BE2C (cell line): ENCODE results near the gene PEPD.

ENCODE experiments used
- DNase-seq: peaks from one replicate; pipeline ENCODE4 v3.0.0-alpha.2; 2020
- H3K27me3 ChIP-seq: fragments of 250-450 bp; sonication (Bioruptor Pico); 2 replicates; pipeline ENCODE4 v1.5.1; 2020; ENCODE audit warnings: mild to moderate bottlenecking
- H3K36me3 ChIP-seq: fragments of 250-450 bp; sonication (Bioruptor Pico); 2 replicates; pipeline ENCODE4 v1.5.1; 2020; ENCODE audit warnings: mild to moderate bottlenecking
- H3K4me1 ChIP-seq: fragments of 250-450 bp; sonication (Bioruptor Pico); 2 replicates; pipeline ENCODE4 v1.5.1; 2020
- H3K4me3 ChIP-seq: 2 replicates; pipeline ENCODE4 v1.5.1; 2011; ENCODE audit warnings: low read depth, low read length
- H3K9me3 ChIP-seq: fragments of 250-450 bp; sonication (Bioruptor Pico); 2 replicates; pipeline ENCODE4 v1.5.1; 2020
- TF ChIP-seq, protein P1 (sequence below): IDR thresholded peaks from 2 replicates; pipeline ENCODE4 v1.5.1; 2012; ENCODE audit warnings: mild to moderate bottlenecking, low read depth, low read length

The PEPD gene

DNA sequence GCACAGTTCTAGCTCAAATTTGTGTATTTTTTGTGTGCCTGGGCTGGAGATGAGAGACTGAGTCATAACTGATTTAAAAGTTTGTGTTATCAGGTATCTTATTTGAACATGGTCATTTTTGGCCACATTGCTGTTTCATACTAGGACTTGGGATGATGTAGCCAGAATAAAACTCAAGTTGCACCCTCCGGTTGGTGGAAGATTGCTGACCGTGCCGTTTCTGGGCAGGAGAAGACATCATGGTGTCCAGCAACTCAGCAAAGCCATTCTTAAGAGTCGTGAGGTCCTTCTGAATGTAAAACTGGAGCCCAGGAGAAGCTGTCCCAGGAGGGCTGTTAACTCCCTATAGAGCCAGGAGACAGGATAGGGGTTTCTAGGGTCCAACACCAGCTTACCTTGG is 140.5 kb downstream of the PEPD start:
- Histone ChIP-seq H3K36me3 (peaks cover 43% of the 10 kb centered on the region), H3K9me3 (no peaks in the 10 kb centered on the region; the same call in 1 of the 2 replicates), H3K27me3 (no peaks in the 10 kb centered on the region), H3K4me1 (peaks cover 19% of the 10 kb centered on the region), H3K4me3 (no peak overlapping the region)
- DNase-seq: no peak
- TF ChIP-seq, protein P1, sequence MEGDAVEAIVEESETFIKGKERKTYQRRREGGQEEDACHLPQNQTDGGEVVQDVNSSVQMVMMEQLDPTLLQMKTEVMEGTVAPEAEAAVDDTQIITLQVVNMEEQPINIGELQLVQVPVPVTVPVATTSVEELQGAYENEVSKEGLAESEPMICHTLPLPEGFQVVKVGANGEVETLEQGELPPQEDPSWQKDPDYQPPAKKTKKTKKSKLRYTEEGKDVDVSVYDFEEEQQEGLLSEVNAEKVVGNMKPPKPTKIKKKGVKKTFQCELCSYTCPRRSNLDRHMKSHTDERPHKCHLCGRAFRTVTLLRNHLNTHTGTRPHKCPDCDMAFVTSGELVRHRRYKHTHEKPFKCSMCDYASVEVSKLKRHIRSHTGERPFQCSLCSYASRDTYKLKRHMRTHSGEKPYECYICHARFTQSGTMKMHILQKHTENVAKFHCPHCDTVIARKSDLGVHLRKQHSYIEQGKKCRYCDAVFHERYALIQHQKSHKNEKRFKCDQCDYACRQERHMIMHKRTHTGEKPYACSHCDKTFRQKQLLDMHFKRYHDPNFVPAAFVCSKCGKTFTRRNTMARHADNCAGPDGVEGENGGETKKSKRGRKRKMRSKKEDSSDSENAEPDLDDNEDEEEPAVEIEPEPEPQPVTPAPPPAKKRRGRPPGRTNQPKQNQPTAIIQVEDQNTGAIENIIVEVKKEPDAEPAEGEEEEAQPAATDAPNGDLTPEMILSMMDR: no peak

DNA sequence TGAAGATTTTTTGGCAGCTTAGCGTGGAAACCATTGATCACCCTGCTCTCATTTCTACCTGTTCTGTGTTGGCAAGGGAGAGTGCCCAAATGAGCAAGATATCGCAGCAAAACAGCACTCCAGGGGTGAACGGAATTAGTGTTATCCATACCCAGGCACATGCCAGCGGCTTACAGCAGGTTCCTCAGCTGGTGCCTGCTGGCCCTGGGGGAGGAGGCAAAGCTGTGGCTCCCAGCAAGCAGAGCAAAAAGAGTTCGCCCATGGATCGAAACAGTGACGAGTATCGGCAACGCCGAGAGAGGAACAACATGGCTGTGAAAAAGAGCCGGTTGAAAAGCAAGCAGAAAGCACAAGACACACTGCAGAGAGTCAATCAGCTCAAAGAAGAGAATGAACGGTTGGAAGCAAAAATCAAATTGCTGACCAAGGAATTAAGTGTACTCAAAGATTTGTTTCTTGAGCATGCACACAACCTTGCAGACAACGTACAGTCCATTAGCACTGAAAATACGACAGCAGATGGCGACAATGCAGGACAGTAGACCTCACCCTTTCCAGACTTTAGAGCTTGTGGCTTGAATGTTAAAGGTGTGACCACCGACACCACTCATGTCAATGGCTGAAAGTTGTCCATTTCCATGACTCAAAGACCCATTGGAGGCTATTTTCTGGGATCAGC is 142.3 kb downstream of the PEPD start:
- TF ChIP-seq, protein P1: no peak
- Histone ChIP-seq H3K27me3 (no peaks in the 10 kb centered on the region), H3K9me3 (no peaks in the 10 kb centered on the region; the same call in 1 of the 2 replicates), H3K4me3 (no peak overlapping the region), H3K4me1 (peaks cover 19% of the 10 kb centered on the region), H3K36me3 (peaks cover 45% of the 10 kb centered on the region)
- no peak for DNase-seq

DNA sequence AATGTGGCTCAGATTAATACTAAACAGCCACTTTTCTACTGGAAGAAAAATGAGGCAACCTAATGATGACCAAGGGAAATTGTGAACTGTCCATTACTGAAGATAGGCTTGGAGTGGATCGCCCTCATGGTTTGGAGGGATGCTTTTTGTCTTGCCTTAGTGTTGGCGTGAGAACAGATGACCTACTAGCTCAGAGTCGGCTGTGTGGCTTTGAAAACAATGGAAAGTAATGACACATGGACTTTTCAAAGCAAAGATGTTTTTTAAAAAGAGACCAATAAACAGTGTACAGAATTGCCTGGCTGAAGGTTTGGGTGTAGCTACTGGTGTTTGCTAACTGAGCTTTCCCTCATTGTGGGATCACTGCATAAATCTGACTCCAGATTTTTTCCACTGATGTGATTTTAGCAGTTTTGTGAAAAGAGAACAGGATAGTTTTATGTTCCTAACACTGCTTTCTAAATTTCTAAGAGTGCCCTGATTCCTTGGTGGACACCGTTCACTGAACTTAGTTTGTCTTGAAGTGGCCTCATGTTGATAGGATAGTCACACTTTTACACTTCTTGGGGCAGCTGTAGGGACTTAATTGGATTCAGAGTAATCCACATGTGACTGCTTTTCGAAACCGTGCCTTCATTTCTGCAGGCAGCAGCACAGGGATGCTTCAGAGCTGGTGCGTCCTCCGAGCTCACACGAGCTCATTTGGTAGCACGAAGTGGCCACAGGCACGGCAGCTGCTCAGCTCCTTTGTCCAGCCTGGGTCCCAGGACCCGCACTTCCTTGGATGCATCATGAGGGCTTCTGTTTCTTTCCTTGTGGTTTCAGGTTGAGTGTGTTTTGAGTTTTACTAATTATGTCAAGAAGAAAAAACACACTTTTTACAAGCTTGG is 143.8 kb downstream of the PEPD start:
- Histone ChIP-seq H3K4me1 (peaks cover 19% of the 10 kb centered on the region), H3K4me3 (no peak overlapping the region), H3K9me3 (no peaks in the 10 kb centered on the region), H3K36me3 (peaks cover 36% of the 10 kb centered on the region), H3K27me3 (no peaks in the 10 kb centered on the region)
- TF ChIP-seq, protein P1: no peak
- peak; percentile 16 for DNase-seq

DNA sequence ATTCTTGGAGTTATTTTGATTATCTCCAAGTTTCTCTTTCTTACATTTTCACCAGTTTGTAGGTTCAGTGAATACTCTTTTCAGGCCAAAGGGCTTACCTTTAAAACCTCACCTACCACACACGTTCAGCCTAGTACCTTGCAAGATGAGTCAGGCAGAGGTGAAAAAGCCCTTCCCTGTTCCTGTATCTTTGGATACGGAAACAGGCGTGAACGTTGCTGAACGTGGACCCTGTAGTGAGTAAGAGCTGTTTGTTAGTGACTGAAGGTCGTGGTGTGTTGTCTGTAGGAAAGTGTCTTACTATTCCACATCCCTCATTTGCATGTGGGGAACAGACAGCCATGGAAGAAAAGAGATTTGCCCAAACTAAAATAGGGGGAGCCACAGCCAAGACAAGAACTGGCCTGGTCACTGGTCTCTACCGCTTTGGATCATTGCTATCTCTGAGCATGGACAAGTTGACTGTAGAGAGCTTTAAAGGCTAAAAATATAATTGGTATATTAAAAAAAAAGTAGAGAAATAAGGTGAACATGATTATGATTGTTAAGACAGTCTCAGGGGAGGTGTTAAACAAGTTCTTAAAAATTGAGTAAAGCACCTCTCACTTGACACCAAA is 144.5 kb downstream of the PEPD start:
- peaks cover 34% of the 10 kb centered on the region for H3K36me3 ChIP-seq
- no peaks in the 10 kb centered on the region for H3K27me3 ChIP-seq
- H3K9me3 ChIP-seq: no peaks in the 10 kb centered on the region
- peaks cover 19% of the 10 kb centered on the region for H3K4me1 ChIP-seq
- no peak for DNase-seq
- TF ChIP-seq, protein P1: no peak
- no peak overlapping the region for H3K4me3 ChIP-seq

DNA sequence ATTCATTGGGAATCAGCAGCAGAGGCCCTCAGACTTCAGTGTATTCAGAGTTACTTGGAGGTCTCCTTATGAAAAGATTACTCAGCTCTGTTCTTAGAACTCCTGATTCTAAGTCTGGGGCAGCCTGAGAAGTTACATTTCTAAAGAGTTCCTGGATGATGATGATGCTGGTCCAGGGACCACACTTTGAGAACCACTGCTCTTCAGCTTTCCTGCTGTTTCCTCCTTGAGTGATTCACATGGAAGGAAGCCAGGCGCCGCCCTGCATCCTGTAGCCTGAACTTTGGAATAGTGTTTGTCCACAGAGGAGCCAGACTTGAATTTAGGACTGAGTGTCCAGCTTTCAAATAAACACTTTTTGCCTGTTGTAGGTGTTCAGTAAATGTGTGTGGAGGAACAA is 145.2 kb downstream of the PEPD start:
- TF ChIP-seq, protein P1: no peak
- Histone ChIP-seq H3K27me3 (no peaks in the 10 kb centered on the region), H3K4me1 (peaks cover 14% of the 10 kb centered on the region), H3K4me3 (no peak overlapping the region), H3K36me3 (peaks cover 27% of the 10 kb centered on the region), H3K9me3 (no peaks in the 10 kb centered on the region)
- DNase-seq: no peak
